GM12878 (cell line): Measurements from ENCODE around the gene ZNF574. TPM values are rescaled to one million over a fixed set of nuclear protein-coding genes. Genes with fewer than 3 reads are reported as not detected.

Experiments
- ATAC-seq: fragments of 200-7000 bp; cut with Tn5 transposase; 3 replicates; pipeline ENCODE4 v1.9.1; 2020; ENCODE audit warnings: mild to moderate bottlenecking, moderate library complexity
- BruUV-seq: library from RNA; stranded (reverse); fragments of 400-500 nt; replicated peaks from 2 replicates; lab custom pipeline; 2021; lab: Mats Ljungman, UMichigan
- CTCF ChIA-PET: fragments of 300-600 bp; sonication (Branson Sonifier 250); formaldehyde crosslinking; extraction: SDS; loops from one replicate; lab custom pipeline; 2021; ENCODE audit warnings: inconsistent platforms; lab: Yijun Ruan, JAX
- POLR2A ChIA-PET: fragments of 350-600 bp; formaldehyde crosslinking; extraction: SDS; loops from one replicate; lab custom pipeline; 2021; ENCODE audit warnings: inconsistent platforms; lab: Charles Lee
- RAD21 ChIA-PET: fragments of 300-600 bp; sonication (Branson Sonifier 250); formaldehyde crosslinking; loops from one replicate; lab custom pipeline; 2023; ENCODE audit warnings: antibody characterized with exemption; ENCODE audit not compliant: unreplicated experiment; lab: Charles Lee
- SMC1A ChIA-PET: fragments of 300-600 bp; sonication (Branson Sonifier 250); formaldehyde crosslinking; loops from one replicate; lab custom pipeline; 2023; ENCODE audit not compliant: unreplicated experiment, uncharacterized antibody; lab: Charles Lee
- DNase-seq: peaks from one replicate; pipeline ENCODE4 v3.0.0-alpha.2; 2011; ENCODE audit warnings: low read depth, low spot score
- FAIRE-seq: peaks from 3 replicates; lab custom pipeline; 2011; peaks lifted over from hg19 to GRCh38; lab: Jason Lieb, UNC
- H2AFZ ChIP-seq: 2 replicates; pipeline ENCODE4 v1.6.0; 2011; ENCODE audit warnings: low read depth, low read length, control low read depth; ENCODE audit not compliant: control insufficient read depth
- H3K27ac ChIP-seq: 2 replicates; pipeline ENCODE4 v1.5.1; 2011; ENCODE audit warnings: control low read depth; ENCODE audit not compliant: control insufficient read depth, insufficient read depth
- H3K27me3 ChIP-seq, 2 experiments: replicated peaks in 1 of 2; 2 replicates each; pipeline versions ENCODE4 v1.6.0 to v1.6.1; 2011; ENCODE audit warnings: low read length in 1 of 2; ENCODE audit not compliant: control insufficient read depth in 2 of 2, insufficient read depth in 2 of 2
- H3K36me3 ChIP-seq, 2 experiments: 2 replicates each; pipeline ENCODE4 v1.5.1; 2011; ENCODE audit warnings: low read length in 1 of 2; ENCODE audit not compliant: control insufficient read depth in 2 of 2, insufficient read depth in 2 of 2
- H3K4me1 ChIP-seq: 2 replicates; pipeline ENCODE4 v1.6.1; 2011; ENCODE audit warnings: mild to moderate bottlenecking, low read length, moderate library complexity, mixed read lengths; ENCODE audit not compliant: control insufficient read depth, insufficient read depth
- H3K4me2 ChIP-seq: 2 replicates; pipeline ENCODE4 v1.6.0; 2011; ENCODE audit warnings: control low read depth; ENCODE audit not compliant: control insufficient read depth, insufficient read depth
- H3K4me3 ChIP-seq: fragments of 200-600 bp; sonication (generic); 2 replicates; pipeline ENCODE4 v1.5.1; 2016
- H3K79me2 ChIP-seq: 2 replicates; pipeline ENCODE4 v1.6.0; 2011; ENCODE audit warnings: low read length; ENCODE audit not compliant: control insufficient read depth, insufficient read depth
- H3K9ac ChIP-seq: 2 replicates; pipeline ENCODE4 v1.8.0; 2011; ENCODE audit warnings: low read length, control low read depth, mixed read lengths; ENCODE audit not compliant: control insufficient read depth, insufficient read depth
- H3K9me3 ChIP-seq: replicated peaks from 3 replicates; pipeline ENCODE4 v1.5.1; 2011; ENCODE audit warnings: mild to moderate bottlenecking, low read length; ENCODE audit not compliant: control insufficient read depth, insufficient read depth
- H4K20me1 ChIP-seq: 2 replicates; pipeline ENCODE4 v1.6.0; 2011; ENCODE audit not compliant: control insufficient read depth, insufficient read depth
- CBFB ChIP-seq: IDR thresholded peaks from 2 replicates; pipeline ENCODE4 v1.6.1; 2016; ENCODE audit warnings: antibody characterized with exemption, low read depth
- E4F1 ChIP-seq: fragments of 450-650 bp; IDR thresholded peaks from 2 replicates; pipeline ENCODE4 v1.6.1; 2018; ENCODE audit warnings: borderline replicate concordance, mild to moderate bottlenecking; ENCODE audit not compliant: partially characterized antibody
- EP300 ChIP-seq, 2 experiments: fragments of 150-350 bp in 1 of 2; IDR thresholded peaks; 2 replicates each; pipeline ENCODE4 v1.6.1; 2011 to 2012; ENCODE audit warnings: low read depth in 2 of 2, low read length in 2 of 2, borderline replicate concordance in 1 of 2, improper control_type of control experiment in 1 of 2, inconsistent platforms in 1 of 2; ENCODE audit not compliant: control insufficient read depth in 1 of 2
- ETV6 ChIP-seq, 2 experiments: fragments of 450-650 bp in 1 of 2; IDR thresholded peaks in 1 of 2; conservative IDR thresholded peaks in 1 of 2; 2 replicates each; pipeline ENCODE4 v1.6.1; 2014; ENCODE audit warnings: antibody characterized with exemption in 1 of 2, borderline replicate concordance in 1 of 2, low read depth in 1 of 2, mild to moderate bottlenecking in 1 of 2, moderate library complexity in 1 of 2
- NFIC ChIP-seq: IDR thresholded peaks from 2 replicates; pipeline ENCODE4 v1.6.1; 2012; ENCODE audit warnings: low read depth, mild to moderate bottlenecking, inconsistent platforms, low read length, moderate library complexity
- NR2C2 ChIP-seq: IDR thresholded peaks from 2 replicates; pipeline ENCODE4 v1.6.1; 2011; ENCODE audit warnings: borderline replicate concordance, low read depth; ENCODE audit not compliant: control insufficient read depth, insufficient read length
- PAX5 ChIP-seq: IDR thresholded peaks from 2 replicates; pipeline ENCODE4 v1.6.1; 2011; ENCODE audit warnings: low read depth, low read length, borderline replicate concordance
- PBX3 ChIP-seq: IDR thresholded peaks from 2 replicates; pipeline ENCODE4 v1.6.1; 2011; ENCODE audit warnings: mild to moderate bottlenecking, low read depth, low read length, moderate library complexity; ENCODE audit not compliant: insufficient replicate concordance
- RAD21 ChIP-seq: IDR thresholded peaks from 2 replicates; pipeline ENCODE4 v1.6.1; 2011; ENCODE audit warnings: mild to moderate bottlenecking, low read depth, low read length, moderate library complexity; ENCODE audit not compliant: insufficient read depth
- SPI1 ChIP-seq: IDR thresholded peaks from 2 replicates; pipeline ENCODE4 v1.6.1; 2011; ENCODE audit warnings: low read depth, mild to moderate bottlenecking, low read length, moderate library complexity, borderline replicate concordance; ENCODE audit not compliant: insufficient read depth
- USF1 ChIP-seq: IDR thresholded peaks from 2 replicates; pipeline ENCODE4 v1.6.1; 2011; ENCODE audit warnings: borderline replicate concordance, low read depth, mild to moderate bottlenecking, moderate library complexity, mixed read lengths, low read length; ENCODE audit not compliant: insufficient read depth; ENCODE audit errors: extremely low read length
- ZNF592 ChIP-seq: fragments of 450-650 bp; IDR thresholded peaks from 2 replicates; pipeline ENCODE4 v1.6.1; 2017; ENCODE audit warnings: mild to moderate bottlenecking, moderate library complexity
- WGBS: methylation state at CpG from one replicate; pipeline ENCODE4 v1.1.6; 2016; ENCODE audit warnings: low lambda C conversion rate; ENCODE audit not compliant: insufficient replicate concordance, insufficient coverage; ENCODE audit errors: missing lambda C conversion rate; 5-methylcytosine and 5-hydroxymethylcytosine counted together
- in situ Hi-C: fragments of 300-500 bp; cut with MboI; formaldehyde crosslinking; loops from 9 replicates; pipeline ENCODE4 v1.14.3; 2018; ENCODE audit warnings: mixed read lengths
- intact Hi-C: fragments of 100-400 bp; cut with micrococcal nuclease; formaldehyde crosslinking; loops from one replicate; pipeline ENCODE4 v1.14.2; 2022; ENCODE audit not compliant: unreplicated experiment
- polyA plus RNA-seq, 11 experiments: library from polyadenylated mRNA; depleted of rRNA in 4 of 11; unstranded in 6 of 11; stranded (reverse) in 5 of 11; fragments of >200 nt; fragmentation: Nextera tagmentation in 4 of 11; fragmentation: Illumina TruSeq in 1 of 11; extraction: Ambion mirVana in 4 of 11; extraction: Trizol in 1 of 11; gene quantifications; 1 replicate in 1 of 11; 2 replicates in 10 of 11; pipeline versions ENCODE4 v1.2.1 to v1.2.3, GENCODE V29; 2011 to 2016; ENCODE audit warnings: inconsistent platforms in 2 of 11, missing spikeins in 2 of 11, low read depth in 1 of 11
- total RNA-seq, 4 experiments: library from RNA; depleted of rRNA in 3 of 4; stranded (reverse); fragments of >200 nt in 3 of 4; fragmentation: Illumina TruSeq in 1 of 4; extraction: Trizol in 1 of 4; gene quantifications; 2 replicates each; pipeline versions ENCODE4 v1.2.1 to v1.2.3, GENCODE V29; 2013 to 2021

The ZNF574 gene
- total and polyA plus RNA-seq, 10 of the 15 experiments (the other 5 are each of a cell fraction or from before 2014, with no cell fraction given), result 0.32 to 25.6 (median 11.4) TPM

- Histone ChIP-seq H3K27ac (no peak overlapping the region), H3K4me3 (no peak overlapping the region), H3K4me1 (no peaks in the 10 kb centered on the region), H3K79me2 (no peaks in the 10 kb centered on the region), H3K9me3 (no peaks in the 10 kb centered on the region), H3K36me3 (no peaks in the 10 kb centered on the region), H4K20me1 (no peaks in the 10 kb centered on the region), H2AFZ (no peak overlapping the region), H3K4me2 (no peak overlapping the region), H3K27me3 (peaks cover 0 to 2% of the 10 kb centered on the region in 2 experiments; a peak in 1 of 4 replicates), H3K9ac (no peak overlapping the region)
- CTCF ChIA-PET, result no interaction called here
- FAIRE-seq (no peak), ATAC-seq (no peak), DNase-seq (no peak)
- BruUV-seq, result no TSS peak
- RAD21 ChIA-PET, result no interaction called here
- in situ Hi-C loops, result no loop called here
- SMC1A ChIA-PET, result no interaction called here
- WGBS, result 30% methylated on average over 5 of the region's 5 CpGs
- intact Hi-C loops, result no loop called here
- POLR2A ChIA-PET, result no interaction called here
- no peak for TF ChIP-seq E4F1
- TF ChIP-seq USF1, result no peak
- TF ChIP-seq ZNF592, result no peak
- TF ChIP-seq PAX5, result no peak
- TF ChIP-seq NFIC, result no peak
- no peak for TF ChIP-seq RAD21
- no peak for TF ChIP-seq CBFB
- no peak for TF ChIP-seq ETV6 (conservative IDR thresholded peaks at IDR 0.05 in 1 of 2, IDR thresholded peaks at IDR 0.05 in 1 of 2; ENCODE audit: borderline replicate concordance in 1 of 2, low read depth in 1 of 2)
- TF ChIP-seq PBX3, result no peak
- no peak for TF ChIP-seq NR2C2
- no peak for TF ChIP-seq SPI1
- TF ChIP-seq EP300 (IDR thresholded peaks at IDR 0.05; ENCODE audit: borderline replicate concordance in 1 of 2, control insufficient read depth in 1 of 2, low read depth in 2 of 2, low read length in 2 of 2), result no peak
Observed at GRCh38 chr19:42033413-42033812, 42.6 kb upstream of the ZNF574 start.
